ENCODE data around the gene ADIPOR2.

Gene ADIPOR2

DNA sequence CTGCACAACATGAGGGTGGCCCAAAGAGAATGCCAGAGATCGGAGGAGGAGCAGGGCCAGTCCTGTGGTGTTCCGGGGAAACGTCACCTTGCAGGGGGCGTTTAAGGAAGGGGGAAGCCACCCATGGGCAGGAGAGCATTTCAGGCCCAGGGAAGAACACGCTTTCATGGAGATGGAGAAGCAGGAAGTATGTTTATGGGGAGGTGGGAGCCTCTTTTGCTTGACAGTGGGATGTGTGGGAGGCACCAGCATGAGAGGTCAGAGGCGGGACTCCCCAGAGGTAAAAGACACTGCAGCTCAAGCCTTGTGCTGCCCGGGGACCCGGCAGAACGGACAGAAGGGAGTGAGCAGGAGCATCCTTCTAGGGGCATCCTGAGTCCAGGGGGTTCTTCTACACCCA is 128.2 kb downstream of the ADIPOR2 start:
- TF ChIP-seq, protein P1, sequence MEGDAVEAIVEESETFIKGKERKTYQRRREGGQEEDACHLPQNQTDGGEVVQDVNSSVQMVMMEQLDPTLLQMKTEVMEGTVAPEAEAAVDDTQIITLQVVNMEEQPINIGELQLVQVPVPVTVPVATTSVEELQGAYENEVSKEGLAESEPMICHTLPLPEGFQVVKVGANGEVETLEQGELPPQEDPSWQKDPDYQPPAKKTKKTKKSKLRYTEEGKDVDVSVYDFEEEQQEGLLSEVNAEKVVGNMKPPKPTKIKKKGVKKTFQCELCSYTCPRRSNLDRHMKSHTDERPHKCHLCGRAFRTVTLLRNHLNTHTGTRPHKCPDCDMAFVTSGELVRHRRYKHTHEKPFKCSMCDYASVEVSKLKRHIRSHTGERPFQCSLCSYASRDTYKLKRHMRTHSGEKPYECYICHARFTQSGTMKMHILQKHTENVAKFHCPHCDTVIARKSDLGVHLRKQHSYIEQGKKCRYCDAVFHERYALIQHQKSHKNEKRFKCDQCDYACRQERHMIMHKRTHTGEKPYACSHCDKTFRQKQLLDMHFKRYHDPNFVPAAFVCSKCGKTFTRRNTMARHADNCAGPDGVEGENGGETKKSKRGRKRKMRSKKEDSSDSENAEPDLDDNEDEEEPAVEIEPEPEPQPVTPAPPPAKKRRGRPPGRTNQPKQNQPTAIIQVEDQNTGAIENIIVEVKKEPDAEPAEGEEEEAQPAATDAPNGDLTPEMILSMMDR (IDR thresholded peaks at IDR 0.05; ENCODE audit: control insufficient read depth, extremely low read depth, insufficient read depth), result no peak
- DNase-seq (ENCODE audit: low read depth), result no peak
- H3K4me3 ChIP-seq (ENCODE audit: low read depth, low read length), result no peak overlapping the region

DNA sequence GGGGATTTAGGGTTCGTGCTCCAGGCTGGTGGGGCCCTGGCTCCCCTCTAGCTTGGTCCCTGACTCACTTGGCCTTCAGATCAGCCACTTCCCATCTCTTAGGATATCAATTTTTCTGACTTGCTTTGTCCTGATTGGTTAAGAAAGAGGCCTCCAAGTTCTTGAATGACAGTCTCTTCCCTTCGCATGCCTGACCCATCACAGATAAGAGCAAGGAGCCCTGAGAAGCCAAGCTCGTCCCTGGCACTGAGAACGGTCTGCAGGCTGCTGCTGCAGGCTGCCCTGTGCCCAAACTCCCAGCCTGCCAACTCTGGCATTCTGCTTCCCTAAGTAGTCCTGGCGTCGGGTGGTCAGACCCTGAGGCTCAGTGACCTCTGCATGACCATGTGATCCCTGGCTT is 128.7 kb downstream of the ADIPOR2 start:
- TF ChIP-seq, protein P1 (IDR thresholded peaks at IDR 0.05; ENCODE audit: control insufficient read depth, extremely low read depth, insufficient read depth), result no peak
- no peak for DNase-seq (ENCODE audit: low read depth)

DNA sequence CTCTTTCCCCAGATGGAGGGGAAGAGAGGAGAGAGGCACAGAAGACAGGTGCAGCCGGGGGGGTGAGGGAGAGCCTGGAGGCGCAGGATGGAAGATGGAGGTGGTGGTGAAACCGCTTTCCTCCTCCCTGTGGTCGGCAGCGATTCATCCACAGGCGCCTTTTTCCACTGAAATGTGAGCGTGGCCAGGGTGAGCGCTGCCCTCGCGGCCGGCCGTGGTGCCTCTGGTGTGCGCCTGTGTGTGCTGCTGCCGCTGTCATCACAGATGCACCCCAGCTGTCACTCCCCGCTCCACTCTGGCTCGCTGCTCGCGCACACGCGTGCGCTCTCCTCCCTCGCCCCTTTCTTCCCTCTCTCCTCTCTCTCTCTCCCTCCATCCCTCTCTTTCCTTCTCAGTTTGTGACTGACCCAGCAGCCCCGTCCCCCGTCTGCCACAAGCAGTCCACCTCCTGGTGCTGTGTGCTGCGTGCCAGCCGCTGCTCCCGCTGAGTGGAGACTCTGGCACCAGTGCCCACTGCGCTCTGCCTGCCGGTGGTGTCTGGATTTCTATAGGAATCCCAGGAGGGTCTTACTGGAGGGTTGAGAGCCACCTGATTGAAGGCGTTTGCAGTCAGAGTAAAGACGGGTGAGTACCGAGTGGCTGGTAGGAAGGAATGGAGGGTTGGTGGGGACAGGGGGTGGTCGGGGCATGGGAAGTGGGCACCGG is 129.5 kb downstream of the ADIPOR2 start, which contains the start of gene LRTM2:
Gene LRTM2, plus strand, starts transcription at position 375 of the 705 bp plus-strand sequence. CDS start 7,584 bp downstream, outside the sequence.
- no peak for DNase-seq (ENCODE audit: low read depth)
- no peak within 1 kb of the TSS for H3K4me3 ChIP-seq (ENCODE audit: low read depth, low read length)
- TF ChIP-seq, protein P1 (IDR thresholded peaks at IDR 0.05; ENCODE audit: control insufficient read depth, extremely low read depth, insufficient read depth), result no peak

More for the DNA sequence above, 128.7 kb downstream of the ADIPOR2 start:
- H3K4me3 ChIP-seq (ENCODE audit: low read depth, low read length), result no peak overlapping the region

DNA sequence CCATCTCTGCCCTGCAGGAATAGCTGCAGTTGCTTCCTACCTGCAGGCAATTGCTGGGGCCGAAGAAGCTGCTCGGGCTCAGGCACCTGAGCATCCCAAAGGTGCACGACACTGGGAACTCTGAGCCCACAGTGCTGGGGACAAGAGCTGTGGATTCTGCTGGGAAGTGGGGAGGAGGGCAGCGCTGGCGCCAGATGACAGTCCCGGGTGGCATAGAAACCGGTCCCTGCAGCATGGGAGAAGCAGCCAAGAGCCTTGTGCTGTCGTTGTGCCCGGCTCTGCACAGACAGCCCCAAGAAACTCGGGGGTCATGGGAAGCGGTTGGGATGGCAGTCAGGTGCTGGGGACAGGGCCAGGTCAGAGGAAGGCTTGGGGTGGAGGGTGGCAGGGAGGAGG is 130.0 kb downstream of the ADIPOR2 start:
- DNase-seq (ENCODE audit: low read depth), result no peak
- TF ChIP-seq, protein P1 (IDR thresholded peaks at IDR 0.05; ENCODE audit: control insufficient read depth, extremely low read depth, insufficient read depth), result no peak
- no peak overlapping the region for H3K4me3 ChIP-seq (ENCODE audit: low read depth, low read length)

DNA sequence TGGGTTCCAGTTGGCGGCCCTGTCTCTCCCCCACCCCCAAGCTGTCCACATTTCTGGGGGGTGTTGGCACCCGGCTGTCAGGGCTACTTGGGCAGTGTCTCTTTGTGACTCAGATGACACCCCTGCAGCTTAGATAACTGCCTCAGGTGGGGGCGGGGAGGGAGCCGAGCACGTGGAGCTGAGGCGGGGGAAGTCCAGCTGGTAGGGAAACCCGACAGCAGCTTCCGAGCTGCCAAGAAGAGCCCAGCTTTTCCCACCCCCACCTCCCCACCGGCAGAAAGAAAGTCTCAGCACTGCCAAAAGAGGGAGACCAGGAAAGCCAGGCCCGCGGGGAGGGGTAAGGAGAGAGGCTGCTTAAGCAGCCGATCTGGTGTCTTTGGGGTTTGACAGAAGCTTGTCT is 130.9 kb downstream of the ADIPOR2 start:
- DNase-seq (ENCODE audit: low read depth), result no peak

DNA sequence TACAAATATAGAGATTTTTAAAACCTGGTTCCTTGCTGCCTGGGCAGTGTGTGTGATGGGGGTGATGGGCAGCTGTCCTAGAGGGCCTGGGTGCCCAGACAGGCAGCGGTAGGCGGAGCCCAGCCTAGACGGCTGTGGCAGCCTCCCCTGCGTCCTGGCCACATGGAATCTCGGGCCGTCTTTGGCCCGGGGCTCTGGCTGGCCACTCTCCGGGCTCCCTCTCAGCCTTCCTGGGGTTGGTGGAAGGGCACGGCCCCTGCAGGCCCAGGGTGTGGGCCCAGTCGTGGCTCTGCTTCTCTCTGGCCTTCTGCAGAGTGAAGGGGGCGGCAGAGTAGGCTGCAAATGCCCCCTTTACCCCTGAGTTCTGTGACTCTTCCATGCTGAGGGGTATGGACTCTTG is 131.8 kb downstream of the ADIPOR2 start:
- H3K4me3 ChIP-seq (ENCODE audit: low read depth, low read length), result no peak overlapping the region
- TF ChIP-seq, protein P1 (IDR thresholded peaks at IDR 0.05; ENCODE audit: control insufficient read depth, extremely low read depth, insufficient read depth), result no peak
- DNase-seq (ENCODE audit: low read depth), result no peak

More for the DNA sequence above, 130.9 kb downstream of the ADIPOR2 start:
- TF ChIP-seq, protein P1 (IDR thresholded peaks at IDR 0.05; ENCODE audit: control insufficient read depth, extremely low read depth, insufficient read depth), result no peak
- no peak overlapping the region for H3K4me3 ChIP-seq (ENCODE audit: low read depth, low read length)

DNA sequence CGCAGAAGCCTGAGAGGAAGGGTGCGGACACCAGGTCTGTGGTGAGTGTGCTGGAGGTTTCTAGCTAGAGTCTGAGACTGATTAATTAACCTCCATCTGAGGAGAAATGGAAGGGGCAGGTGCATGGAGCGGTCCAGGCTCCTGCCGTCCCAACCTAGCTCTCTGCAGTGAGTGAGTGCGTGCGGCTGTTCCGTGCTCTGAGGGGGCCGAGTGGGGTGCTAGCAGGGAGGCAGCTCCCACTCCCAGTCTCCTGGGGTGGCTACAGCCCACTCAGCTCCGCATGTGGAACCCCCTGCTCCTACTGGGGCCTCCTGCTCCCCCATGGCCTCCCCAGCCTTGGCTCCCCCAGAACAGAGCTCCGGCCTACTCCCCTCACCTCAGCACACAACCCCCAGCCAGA is 132.4 kb downstream of the ADIPOR2 start:
- TF ChIP-seq, protein P1 (IDR thresholded peaks at IDR 0.05; ENCODE audit: control insufficient read depth, extremely low read depth, insufficient read depth), result no peak
- H3K4me3 ChIP-seq (ENCODE audit: low read depth, low read length), result no peak overlapping the region
- DNase-seq (ENCODE audit: low read depth), result no peak
